Astrocyte (in vitro differentiated cells and primary cell): ENCODE data around the gene DUS1L.

Experiments
- CTCF ChIP-seq: IDR thresholded peaks from 2 replicates; pipeline ENCODE4 v1.5.1; 2011; ENCODE audit warnings: low read depth, mild to moderate bottlenecking, inconsistent platforms, low read length, moderate library complexity; ENCODE audit not compliant: insufficient read depth
- EZH2 ChIP-seq: IDR thresholded peaks from 2 replicates; pipeline ENCODE4 v1.6.1; 2012; ENCODE audit warnings: mild to moderate bottlenecking, low read length, inconsistent platforms; ENCODE audit not compliant: insufficient read depth

GRCh38 chr17:82014971-82015310, 50.7 kb downstream of the DUS1L start:
- TF ChIP-seq EZH2, result no peak
- TF ChIP-seq CTCF, result no peak
